HG02870 (cell line): ENCODE results near the gene TGFBR1.
"Not testable (repeated sequence)": the region's sequence is repeated elsewhere in the genome, so short reads cannot be mapped to it uniquely, and the experiment has no call there.

Source experiments
- ATAC-seq: cut with Tn5 transposase; IDR thresholded peaks from one replicate; pipeline ENCODE4 v1.9.1; 2021; ENCODE audit warnings: mild to moderate bottlenecking, moderate library complexity; ENCODE audit not compliant: unreplicated experiment

Gene TGFBR1

DNA sequence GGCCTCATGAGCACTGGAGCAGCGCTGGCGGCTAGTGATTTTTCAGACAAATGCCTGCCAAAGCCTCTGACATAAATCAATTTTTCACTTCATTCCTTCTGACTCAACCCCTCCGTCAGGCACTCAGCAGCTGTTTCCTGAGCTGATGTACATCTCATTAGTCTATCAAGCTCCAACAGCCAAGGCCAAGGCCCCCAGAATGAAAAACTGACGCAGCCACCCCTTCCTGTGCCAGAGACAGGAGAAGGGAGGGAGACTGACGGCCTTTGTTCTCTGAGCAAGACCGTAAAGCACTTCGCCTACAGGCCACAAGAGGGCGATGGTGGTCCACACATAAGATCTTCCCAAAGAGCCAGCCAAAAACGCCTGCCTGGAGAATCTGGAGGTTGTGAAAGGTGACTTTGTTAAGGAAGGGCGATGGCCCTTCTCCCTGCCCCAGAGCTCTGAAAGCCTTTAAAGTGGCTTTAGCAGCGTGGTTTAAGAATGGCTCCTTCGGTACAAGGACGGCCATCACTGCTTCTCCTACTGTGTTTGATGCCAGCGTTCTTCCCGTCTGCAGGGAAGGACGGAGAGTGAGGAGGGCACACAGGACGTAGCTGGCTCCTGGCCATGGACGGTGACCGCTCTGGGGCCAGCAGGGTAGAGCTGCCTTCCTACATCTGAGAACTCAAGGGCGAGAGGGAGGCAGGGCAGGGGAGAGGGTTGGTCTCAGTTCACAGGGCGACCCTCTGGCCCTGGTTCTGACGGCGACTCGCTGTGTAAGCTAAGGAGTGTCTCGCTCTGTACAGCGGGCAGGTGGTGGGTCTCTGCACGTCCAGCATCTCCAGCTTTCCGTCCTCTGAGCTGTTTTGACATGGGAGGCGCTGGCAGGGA, 79.8 kb downstream of the TGFBR1 start:
- peak; percentile 41 for ATAC-seq

DNA sequence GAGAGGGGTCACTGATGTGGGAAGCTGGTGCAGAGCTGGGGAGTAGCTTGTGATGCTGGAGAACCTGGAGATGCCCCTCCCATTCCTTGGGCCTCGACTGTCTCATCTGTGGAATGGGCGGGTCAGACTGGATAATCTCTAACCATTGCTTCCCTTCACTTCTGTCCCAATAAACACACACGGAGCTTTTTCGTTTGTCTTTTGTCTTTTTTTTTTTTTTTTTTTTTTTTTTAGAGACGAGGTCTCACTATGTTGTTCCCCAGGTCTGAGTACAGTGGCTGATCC, 80.4 kb downstream of the TGFBR1 start:
- no peak for ATAC-seq

DNA sequence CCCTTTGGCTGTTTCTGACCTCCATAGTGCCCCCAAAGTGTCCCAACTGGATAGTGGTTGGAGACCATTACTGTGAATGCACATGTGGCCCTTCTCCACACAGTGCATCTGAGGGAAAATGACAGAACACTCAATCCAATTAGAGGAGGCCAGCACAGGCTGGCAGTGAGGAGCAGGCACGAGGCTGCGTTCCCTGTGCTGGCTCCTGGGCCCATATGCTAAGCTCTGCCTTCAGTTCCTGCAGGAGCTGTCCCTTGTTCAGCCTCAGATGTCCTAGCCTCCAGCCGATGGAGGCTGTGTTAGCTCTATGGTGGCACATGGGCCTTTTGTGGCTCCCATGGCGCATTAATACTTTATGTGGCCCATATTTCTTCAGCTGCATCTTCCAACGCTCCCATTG, 81.0 kb downstream of the TGFBR1 start:
- no peak for ATAC-seq

DNA sequence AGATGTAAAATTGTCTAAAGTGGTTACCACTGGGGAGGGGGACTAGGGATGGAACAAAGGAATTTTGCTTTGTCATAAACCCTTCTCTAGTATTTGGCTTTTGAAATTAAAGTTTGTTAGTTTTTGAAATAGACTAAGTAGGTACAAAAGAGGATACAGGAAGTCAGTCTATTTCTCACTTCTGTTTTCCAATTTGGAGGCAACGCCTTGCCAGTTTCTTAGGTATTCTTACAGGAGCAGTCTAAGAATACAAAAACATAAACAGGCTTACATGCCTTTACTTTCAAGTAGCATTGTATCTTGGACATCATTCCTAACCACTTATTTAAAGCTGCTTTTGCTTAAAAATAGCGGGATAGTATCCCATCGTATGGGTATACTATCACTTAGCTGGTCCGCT, 82.4 kb downstream of the TGFBR1 start:
- no peak for ATAC-seq

DNA sequence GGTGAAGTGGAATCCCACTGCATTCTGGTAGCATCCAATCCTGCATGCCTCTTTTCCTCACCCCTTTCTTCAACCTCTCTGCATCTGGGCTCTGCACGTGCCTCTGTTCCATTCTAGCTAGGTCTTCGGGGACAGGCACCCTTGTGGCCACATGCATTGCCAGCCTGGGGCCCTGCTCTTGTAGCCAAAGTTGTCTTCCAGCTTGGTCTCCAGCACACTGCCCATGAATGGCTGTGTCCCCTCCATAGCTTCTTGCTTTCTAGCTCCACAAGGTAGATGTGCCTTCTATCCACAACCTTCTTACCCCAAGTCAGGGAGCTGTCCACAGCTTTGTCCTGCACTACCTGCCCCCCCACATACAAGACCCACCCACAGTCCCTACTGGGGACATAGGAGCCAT, 84.3 kb downstream of the TGFBR1 start:
- ATAC-seq, result no peak

DNA sequence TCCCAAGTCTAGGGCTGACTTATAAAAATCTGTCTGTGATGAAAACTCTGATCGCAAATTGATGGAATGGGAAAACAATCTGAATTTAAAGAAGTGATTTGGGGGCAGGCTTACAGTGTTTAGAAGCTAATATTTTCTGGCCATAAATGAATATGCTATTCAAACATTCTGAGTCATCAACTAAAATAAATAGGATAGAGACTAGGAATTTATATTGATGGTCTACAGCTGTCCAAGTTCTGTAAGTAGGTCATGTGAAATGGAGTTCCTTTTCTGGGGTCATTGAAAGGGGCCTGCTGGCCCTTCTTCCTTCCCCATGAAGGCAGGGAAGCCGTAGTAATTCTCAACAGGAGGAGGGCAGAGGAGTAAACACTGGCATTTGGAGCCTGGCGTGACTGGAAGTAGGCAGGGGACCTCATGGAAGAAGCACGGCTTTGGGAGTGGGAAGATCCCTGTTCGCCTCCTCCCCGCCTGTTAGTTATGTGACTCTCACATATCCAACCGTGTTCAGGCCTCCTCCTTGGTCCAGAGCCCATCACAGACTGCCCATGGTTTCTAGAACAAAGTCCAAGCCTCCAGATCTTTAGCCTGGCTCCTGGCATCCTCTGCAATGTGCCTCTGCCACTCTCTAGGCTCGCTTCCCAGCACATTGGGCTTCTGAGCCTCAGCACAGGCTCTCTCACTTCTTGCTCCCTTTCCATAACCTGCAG, 85.1 kb downstream of the TGFBR1 start:
- ATAC-seq, result no peak

DNA sequence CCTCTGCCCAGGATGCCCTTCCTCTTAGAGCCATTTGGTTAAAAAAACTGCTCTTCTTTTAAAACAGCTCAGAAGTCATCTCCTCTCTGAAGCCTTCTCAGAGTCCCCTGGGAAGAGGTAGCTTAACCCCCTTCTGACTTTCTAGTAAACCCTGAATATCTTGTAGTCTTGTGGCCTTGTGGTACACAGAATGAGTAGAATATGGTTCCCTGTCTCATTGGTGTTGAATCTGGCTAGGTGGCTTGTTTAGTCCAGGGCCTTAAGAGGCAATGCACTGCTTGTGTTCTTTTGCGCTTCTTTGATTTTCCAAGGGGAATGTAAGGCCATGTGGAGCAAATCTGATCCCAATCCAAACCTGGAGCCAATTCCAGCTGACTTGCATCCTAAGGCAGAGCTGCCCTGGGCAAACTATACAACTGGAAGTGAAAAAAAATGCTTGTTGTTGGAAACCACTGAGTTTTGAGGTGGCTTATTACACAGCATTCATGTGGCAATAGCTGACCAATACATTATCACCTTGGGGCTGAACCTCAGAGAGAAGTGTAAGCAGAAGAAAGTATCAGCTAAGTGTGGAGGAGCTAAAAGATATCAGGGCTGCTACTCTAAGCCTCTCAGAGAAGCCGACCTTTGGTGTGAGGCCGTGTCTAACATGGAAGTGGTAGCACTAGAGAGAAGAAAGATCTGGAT, 85.8 kb downstream of the TGFBR1 start:
- no peak for ATAC-seq

DNA sequence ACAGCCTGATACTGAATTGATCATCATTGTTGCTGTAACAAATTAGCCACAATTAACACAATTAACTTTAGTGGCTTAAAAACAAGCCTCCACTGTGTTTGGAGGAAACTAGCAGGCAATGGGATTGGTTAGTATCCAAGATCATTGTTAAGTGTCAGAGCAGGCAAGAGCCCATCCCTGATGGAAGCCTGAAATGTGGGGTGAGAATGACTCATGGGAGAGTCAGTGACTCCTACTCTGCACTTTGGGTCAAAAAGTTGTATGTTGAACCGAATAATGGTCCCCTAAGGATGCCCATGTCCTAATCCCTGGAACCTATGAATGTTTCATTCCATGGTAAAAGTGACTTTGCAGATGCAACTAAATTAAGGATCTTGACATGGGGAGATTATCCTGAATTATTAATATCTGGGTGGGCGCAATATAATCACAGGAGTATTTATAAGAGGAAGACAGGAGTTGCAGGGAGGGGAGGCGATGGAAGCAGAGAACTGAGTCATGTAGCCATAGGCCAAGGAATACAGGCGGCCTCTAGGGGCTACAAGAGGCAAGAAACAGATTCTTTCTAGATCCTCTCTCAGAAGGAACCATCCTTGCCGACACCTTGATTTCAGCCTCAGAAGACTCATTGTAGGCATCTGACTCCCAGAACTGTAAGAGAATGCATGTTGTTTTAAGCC, 88.0 kb downstream of the TGFBR1 start:
- ATAC-seq, result no peak

DNA sequence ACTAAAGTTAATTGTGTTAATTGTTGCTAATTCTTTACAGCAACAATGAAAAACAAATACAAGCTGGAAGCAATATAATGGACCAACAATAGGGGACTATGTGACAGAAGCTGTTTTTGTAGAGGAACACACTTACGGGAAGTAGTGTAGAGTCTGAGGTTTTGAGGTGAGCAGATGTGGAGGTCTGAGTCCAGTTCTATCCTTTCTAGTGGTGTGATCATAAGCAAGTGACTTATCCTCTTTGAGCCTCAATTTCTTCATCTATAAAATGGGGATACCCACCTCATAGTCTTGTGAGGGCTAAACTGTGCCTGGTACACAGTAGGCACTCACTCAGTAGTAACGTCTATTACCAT, 88.5 kb downstream of the TGFBR1 start:
- no peak for ATAC-seq

DNA sequence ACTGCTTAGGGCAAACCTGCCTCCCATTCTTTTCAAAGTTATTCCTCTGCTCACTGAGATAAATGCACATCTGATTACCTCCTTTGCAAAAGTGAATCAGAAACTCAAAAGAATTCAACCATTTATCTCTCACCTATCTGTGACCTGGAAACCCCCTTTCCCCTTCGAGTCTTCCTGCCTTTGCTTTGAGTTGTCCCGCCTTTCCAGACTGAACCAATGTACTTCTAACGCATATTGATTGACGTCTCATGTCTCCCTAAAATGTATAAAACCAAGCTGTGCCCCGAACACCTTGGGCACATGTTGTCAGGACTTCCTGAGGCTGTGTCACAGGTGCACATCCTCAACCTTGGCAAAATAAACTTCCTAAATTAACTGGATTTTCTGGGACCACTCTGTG, 91.6 kb downstream of the TGFBR1 start:
- ATAC-seq, result not testable (repeated sequence)

DNA sequence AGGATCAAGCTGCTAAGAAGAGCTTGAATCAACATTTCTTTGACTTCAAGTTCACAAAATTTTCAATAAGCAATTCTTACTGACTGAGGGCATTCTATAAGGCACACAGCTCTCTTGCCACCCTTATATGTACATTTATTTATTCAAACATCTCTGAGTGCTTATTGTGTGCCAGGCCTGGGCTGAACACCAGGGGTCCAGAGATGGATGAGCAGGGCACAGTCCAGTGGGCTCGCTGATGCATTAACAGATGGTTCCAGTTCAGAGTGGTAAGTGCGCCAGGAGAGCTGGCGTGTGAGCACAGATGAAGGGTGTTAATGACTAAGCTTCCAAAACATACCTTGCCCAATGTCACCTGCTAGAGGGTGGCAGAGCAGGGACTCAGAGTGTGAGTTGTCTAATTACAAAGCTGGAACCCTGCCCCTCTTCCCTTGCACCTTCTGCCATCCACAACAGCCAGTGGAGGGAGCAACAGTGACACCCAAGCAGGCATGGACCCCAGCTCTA, 92.3 kb downstream of the TGFBR1 start:
- ATAC-seq, result no peak

DNA sequence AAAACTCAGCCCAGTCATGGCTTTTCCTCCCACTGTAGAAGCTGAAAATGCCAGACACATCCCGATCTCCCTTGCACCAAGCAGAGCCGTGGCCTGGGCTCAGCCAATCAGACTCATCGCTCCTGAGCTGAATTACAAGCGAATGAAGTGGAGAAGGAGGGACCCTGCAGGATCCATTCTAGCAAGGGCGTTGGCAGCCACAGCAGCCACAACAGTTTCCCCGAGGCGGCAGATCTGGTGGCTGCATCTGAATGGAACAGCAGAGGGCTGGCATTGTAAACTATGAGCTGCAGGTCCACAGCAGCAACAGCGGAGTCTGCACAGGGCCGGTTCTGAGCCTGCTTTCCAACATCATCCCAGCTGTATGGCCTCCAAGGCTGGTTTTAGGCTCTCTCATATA, 93.1 kb downstream of the TGFBR1 start:
- no peak for ATAC-seq

DNA sequence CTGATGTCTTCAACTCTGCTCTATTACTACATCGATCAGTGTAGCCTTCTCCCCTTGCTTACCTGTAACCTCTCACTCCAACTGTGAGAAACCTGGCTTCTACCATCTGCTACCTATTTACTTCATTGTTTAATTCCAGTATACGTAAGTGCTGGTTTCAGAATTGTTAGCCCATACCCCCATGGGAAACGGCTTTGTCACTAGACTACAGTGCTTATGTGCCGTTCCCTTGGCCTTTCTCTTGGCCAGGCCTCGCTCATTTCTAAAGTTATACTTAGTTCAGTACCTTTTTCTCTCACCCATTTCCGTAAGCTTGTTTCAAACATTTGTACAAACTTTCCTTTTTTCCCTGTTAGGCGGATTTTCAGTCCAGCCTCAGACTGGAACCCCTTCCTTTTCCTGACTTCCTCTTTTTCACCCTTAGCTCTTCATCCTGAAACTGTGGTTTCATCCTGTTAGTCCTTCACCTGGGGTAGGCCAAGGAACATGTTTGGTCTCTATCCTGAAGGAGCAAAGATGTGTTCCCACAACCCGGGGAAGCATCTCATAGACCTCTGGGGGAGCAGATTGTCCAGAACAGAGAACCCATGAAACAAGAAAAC, 95.1 kb downstream of the TGFBR1 start:
- ATAC-seq, result peak; percentile 47

DNA sequence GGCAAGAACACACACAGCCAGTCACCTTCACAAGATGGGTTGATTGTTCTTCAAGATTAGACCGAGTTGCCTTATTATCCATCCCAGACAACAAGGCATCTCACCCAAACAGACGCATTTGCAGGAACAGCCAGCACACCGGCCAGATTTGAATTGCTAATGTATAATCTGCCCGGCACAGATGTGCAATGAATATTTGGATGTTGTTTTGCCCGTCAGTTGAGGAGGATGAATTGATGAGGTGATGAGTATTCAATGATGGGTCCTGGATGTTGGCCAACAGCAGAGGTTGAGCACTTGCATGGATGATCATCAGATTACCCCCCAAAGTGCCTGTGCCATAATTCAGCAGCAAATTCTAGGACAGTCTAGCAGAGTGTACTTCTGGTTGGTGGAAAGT, 96.7 kb downstream of the TGFBR1 start:
- no peak for ATAC-seq
